Measurements from ENCODE around the gene FGF16. TPM values are rescaled to one million over a fixed set of nuclear protein-coding genes. Genes with fewer than 3 reads are reported as not detected.
"Not testable (repeated sequence)": the region's sequence is repeated elsewhere in the genome, so short reads cannot be mapped to it uniquely, and the experiment has no call there.

The FGF16 gene
- total RNA-seq (not detected), polyA plus RNA-seq (not detected), total RNA-seq (0 reads per million in 6 experiments)

GRCh38 chrX:77446908-77447652 lies at the start of gene FGF16:
TSS of gene FGF16 (plus strand) at chrX:77447389. CDS start at chrX:77447675, 286 bp downstream.
- no peak within 1 kb of the TSS for H3K27ac Mint-ChIP-seq
- no peaks in the 10 kb centered on the region for H3K9me3 Mint-ChIP-seq
- no peaks in the 10 kb centered on the region for H3K36me3 Mint-ChIP-seq
- POLR2A ChIA-PET: no interaction called here
- H3K4me1 Mint-ChIP-seq: peaks cover 0 to 16% (median 13%) of the 10 kb centered on the region in 4 donors
- H3K4me3 Mint-ChIP-seq: peak within 1 kb of the TSS; percentile 64 to 88 (median 78)
- no peak for DNase-seq
- H3K27me3 Mint-ChIP-seq: peaks cover 5 to 33% (median 22%) of the 10 kb centered on the region in 5 donors
- ATAC-seq: peak in 1 of 2 donors; percentile 52

DNA sequence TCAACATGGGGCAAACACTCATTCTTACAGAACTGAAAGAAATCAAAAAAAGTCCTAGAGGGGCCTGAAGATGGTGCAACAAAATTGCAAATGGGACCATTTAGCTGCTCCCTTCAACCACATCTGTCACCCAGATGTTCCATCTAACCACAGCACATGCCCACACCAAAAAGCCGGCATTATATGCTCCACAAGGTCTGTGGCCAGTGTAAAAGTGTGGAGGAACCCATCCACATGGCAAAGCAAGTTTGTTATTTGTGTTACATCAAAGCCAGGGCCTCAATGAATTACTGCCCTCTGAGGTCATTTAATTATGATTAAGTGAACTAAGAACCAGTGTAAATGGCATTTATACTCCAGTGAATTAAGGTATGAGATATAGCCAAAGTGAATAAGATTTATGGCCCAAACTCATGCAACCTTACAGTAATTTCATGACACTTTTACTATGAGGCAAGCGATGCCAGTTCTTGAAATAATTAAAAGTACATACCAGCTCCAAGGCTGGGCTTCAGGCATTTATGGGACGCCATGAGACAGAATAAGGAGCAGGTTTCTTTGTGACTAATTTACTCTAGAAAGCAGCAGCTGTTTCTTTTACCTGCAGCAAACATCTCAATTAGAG lies 48.7 kb upstream of the FGF16 start:
- POLR2A ChIA-PET: no interaction called here
- ATAC-seq (no peak), DNase-seq (no peak)
- Mint-ChIP-seq H3K27me3 (no peaks in the 10 kb centered on the region), H3K9me3 (peaks cover 0 to 4% (median 0%) of the 10 kb centered on the region in 9 donors), H3K36me3 (no peaks in the 10 kb centered on the region), H3K4me3 (no peak overlapping the region), H3K27ac (no peak overlapping the region), H3K4me1 (no peaks in the 10 kb centered on the region)

DNA sequence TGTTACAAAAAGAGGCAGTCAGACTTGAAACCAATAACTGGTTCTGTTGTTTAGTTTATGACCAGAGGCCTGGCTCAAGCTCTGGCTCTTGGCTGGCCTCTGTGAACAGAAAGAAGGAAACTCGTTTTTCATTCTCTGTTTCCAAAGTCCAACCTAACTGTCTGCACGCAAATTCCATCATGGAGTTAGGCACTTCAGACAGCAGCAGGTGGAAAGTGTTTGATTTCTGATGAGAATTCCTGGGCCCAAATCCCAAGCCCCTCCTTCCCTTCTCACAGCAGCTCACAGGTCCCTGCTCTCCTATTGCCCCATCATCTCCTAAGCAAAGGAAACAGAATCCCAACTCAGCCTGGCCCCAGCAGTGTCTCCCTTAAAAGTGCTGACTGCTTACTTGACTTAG lies 42.8 kb upstream of the FGF16 start:
- no peak overlapping the region for H3K4me3 Mint-ChIP-seq
- no peaks in the 10 kb centered on the region for H3K4me1 Mint-ChIP-seq
- ATAC-seq (no peak), DNase-seq (no peak)
- no peaks in the 10 kb centered on the region for H3K36me3 Mint-ChIP-seq
- POLR2A ChIA-PET: no interaction called here
- H3K27ac Mint-ChIP-seq: no peak overlapping the region
- peaks cover 0 to 12% (median 0%) of the 10 kb centered on the region in 5 donors for H3K27me3 Mint-ChIP-seq
- H3K9me3 Mint-ChIP-seq: peaks cover 0 to 12% (median 2%) of the 10 kb centered on the region in 9 donors

GRCh38 chrX:77407821-77408220 lies 39.4 kb upstream of the FGF16 start:
- H3K4me3 Mint-ChIP-seq, DNase-seq, H3K36me3 Mint-ChIP-seq, H3K27ac Mint-ChIP-seq, ATAC-seq, POLR2A ChIA-PET, H3K4me1 Mint-ChIP-seq: not testable (repeated sequence)
- H3K9me3 Mint-ChIP-seq: peaks cover 0 to 23% (median 8%) of the 10 kb centered on the region in 9 donors
- H3K27me3 Mint-ChIP-seq: peaks cover 2 to 17% (median 6%) of the 10 kb centered on the region in 5 donors

GRCh38 chrX:77412631-77413030 lies 34.6 kb upstream of the FGF16 start:
- Mint-ChIP-seq H3K4me1 (no peaks in the 10 kb centered on the region), H3K27ac (peak overlapping the region in 1 of 10 donors; percentile 39), H3K27me3 (peaks cover 2 to 21% (median 6%) of the 10 kb centered on the region in 5 donors), H3K4me3 (no peak overlapping the region), H3K9me3 (peaks cover 0 to 23% (median 6%) of the 10 kb centered on the region in 9 donors), H3K36me3 (peaks cover 0 to 5% (median 0%) of the 10 kb centered on the region in 3 donors)
- no peak for DNase-seq
- no peak for ATAC-seq
- POLR2A ChIA-PET: no interaction called here

- ATAC-seq (no peak), DNase-seq (no peak)
- Mint-ChIP-seq H3K9me3 (peaks cover 0 to 9% (median 6%) of the 10 kb centered on the region in 9 donors), H3K4me1 (no peaks in the 10 kb centered on the region), H3K27me3 (peaks cover 0 to 13% (median 3%) of the 10 kb centered on the region in 5 donors), H3K36me3 (peaks cover 0 to 5% (median 0%) of the 10 kb centered on the region in 3 donors), H3K4me3 (no peak overlapping the region), H3K27ac (no peak overlapping the region)
- POLR2A ChIA-PET: no interaction called here
These were observed 32.0 kb upstream of the FGF16 start for GRCh38 chrX:77415161-77415560.

DNA sequence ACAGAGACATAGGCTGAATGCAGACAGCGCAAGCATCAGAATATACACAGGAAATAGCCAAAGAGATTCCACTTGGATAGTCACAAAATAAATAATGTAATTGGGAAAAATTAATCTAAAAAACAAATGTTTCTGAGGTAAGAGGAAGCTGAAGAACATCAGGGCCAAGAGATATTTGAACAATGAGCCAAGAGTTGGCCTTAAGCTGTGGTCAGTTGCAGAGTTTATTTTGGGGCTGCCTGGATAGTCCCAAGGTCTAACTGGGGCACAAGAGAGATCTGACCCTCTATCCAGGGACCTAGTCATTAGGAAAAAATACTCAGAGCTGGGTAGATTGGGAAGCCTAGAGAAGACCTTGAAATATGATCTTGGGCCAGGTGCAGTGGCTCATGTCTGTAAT lies 31.3 kb upstream of the FGF16 start:
- H3K9me3 Mint-ChIP-seq: peaks cover 0 to 4% (median 1%) of the 10 kb centered on the region in 9 donors
- H3K27ac Mint-ChIP-seq: no peak overlapping the region
- H3K27me3 Mint-ChIP-seq: peaks cover 0 to 9% (median 3%) of the 10 kb centered on the region in 5 donors
- no peak for ATAC-seq
- no peak overlapping the region for H3K4me3 Mint-ChIP-seq
- DNase-seq: no peak
- H3K4me1 Mint-ChIP-seq: no peaks in the 10 kb centered on the region
- POLR2A ChIA-PET: no interaction called here
- no peaks in the 10 kb centered on the region for H3K36me3 Mint-ChIP-seq

- no peak overlapping the region for H3K4me3 Mint-ChIP-seq
- peaks cover 0 to 4% (median 0%) of the 10 kb centered on the region in 9 donors for H3K9me3 Mint-ChIP-seq
- no peaks in the 10 kb centered on the region for H3K36me3 Mint-ChIP-seq
- H3K27ac Mint-ChIP-seq: no peak overlapping the region
- H3K4me1 Mint-ChIP-seq: no peaks in the 10 kb centered on the region
- ATAC-seq (no peak), DNase-seq (no peak)
- H3K27me3 Mint-ChIP-seq: no peaks in the 10 kb centered on the region
- POLR2A ChIA-PET: no interaction called here
These were observed 24.1 kb upstream of the FGF16 start for GRCh38 chrX:77422891-77423648.

- DNase-seq (no peak), ATAC-seq (no peak)
- Mint-ChIP-seq H3K4me1 (no peaks in the 10 kb centered on the region), H3K27ac (no peak overlapping the region), H3K27me3 (no peaks in the 10 kb centered on the region), H3K4me3 (no peak overlapping the region), H3K36me3 (no peaks in the 10 kb centered on the region), H3K9me3 (no peaks in the 10 kb centered on the region)
- POLR2A ChIA-PET: no interaction called here
These were observed 20.4 kb upstream of the FGF16 start for GRCh38 chrX:77426811-77427210.

- Mint-ChIP-seq H3K36me3 (no peaks in the 10 kb centered on the region), H3K27me3 (no peaks in the 10 kb centered on the region), H3K4me3 (no peak overlapping the region), H3K27ac (no peak overlapping the region), H3K4me1 (no peaks in the 10 kb centered on the region), H3K9me3 (no peaks in the 10 kb centered on the region)
- DNase-seq: no peak
- no peak for ATAC-seq
- POLR2A ChIA-PET: no interaction called here
These were observed 19.6 kb upstream of the FGF16 start for GRCh38 chrX:77427611-77428010.

GRCh38 chrX:77428551-77428950 lies 18.6 kb upstream of the FGF16 start:
- Mint-ChIP-seq H3K4me1 (no peaks in the 10 kb centered on the region), H3K4me3 (no peak overlapping the region), H3K27ac (no peak overlapping the region), H3K27me3 (no peaks in the 10 kb centered on the region), H3K36me3 (no peaks in the 10 kb centered on the region), H3K9me3 (no peaks in the 10 kb centered on the region)
- POLR2A ChIA-PET: no interaction called here
- ATAC-seq (no peak), DNase-seq (no peak)

DNA sequence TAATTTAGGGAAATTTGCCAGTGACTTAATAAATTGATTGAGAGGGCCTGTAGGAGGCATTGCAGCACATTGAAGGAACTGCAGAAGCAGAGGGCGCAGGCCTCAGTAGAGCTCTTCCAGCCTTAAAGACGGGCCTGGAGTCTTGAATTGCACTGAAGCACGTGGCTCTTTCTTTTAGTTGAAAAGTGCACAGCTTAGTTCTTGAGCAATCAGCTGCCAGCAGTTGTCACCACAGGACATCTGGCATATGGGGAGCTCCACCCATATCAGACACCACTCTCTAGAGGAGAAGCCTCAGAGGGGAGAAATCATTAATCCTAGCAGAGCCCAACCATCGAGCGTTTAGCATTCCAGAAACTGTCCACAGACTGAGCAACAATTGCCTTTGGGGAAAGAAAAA lies 16.0 kb upstream of the FGF16 start:
- Mint-ChIP-seq H3K36me3 (no peaks in the 10 kb centered on the region), H3K4me1 (no peaks in the 10 kb centered on the region), H3K4me3 (no peak overlapping the region), H3K9me3 (no peaks in the 10 kb centered on the region), H3K27ac (no peak overlapping the region), H3K27me3 (no peaks in the 10 kb centered on the region)
- ATAC-seq (no peak), DNase-seq (no peak)
- POLR2A ChIA-PET: no interaction called here

DNA sequence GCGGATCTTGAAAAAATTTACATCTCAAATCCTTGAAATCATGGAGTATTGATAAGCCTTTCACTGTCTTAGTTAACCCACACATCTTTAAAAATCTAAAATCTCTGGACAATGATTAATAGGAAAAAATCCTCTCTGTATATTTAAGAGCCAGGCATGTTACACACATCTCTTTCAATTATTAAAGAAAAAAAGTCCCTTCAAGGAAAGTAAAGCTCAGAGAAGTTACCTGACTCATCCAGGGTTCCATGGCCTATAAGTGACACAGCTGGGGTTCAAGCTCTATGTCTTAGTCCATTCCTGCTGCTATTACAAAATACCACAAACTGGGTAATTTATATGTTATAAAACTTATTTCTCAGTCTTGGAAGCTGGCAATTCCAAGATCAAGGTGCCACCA lies 14.2 kb upstream of the FGF16 start:
- DNase-seq: no peak
- no peak for ATAC-seq
- H3K27me3 Mint-ChIP-seq: no peaks in the 10 kb centered on the region
- no peaks in the 10 kb centered on the region for H3K36me3 Mint-ChIP-seq
- no peak overlapping the region for H3K27ac Mint-ChIP-seq
- no peak overlapping the region for H3K4me3 Mint-ChIP-seq
- POLR2A ChIA-PET: no interaction called here
- H3K4me1 Mint-ChIP-seq: no peaks in the 10 kb centered on the region
- no peaks in the 10 kb centered on the region for H3K9me3 Mint-ChIP-seq
